WTC11 (cell line): ENCODE data around the gene ASB2. TPM values are rescaled to one million over a fixed set of nuclear protein-coding genes. Genes with fewer than 3 reads are reported as not detected.

Source experiments
- ATAC-seq: fragments of 200-7000 bp; cut with Tn5 transposase; 2 replicates; pipeline ENCODE4 v1.10.0; 2021; ENCODE audit warnings: mild to moderate bottlenecking, moderate library complexity
- CTCF ChIA-PET: fragments of 300-600 bp; sonication (Branson Sonifier 250); formaldehyde crosslinking; loops from one replicate; lab custom pipeline; 2021; ENCODE audit warnings: antibody characterized with exemption; lab: Charles Lee
- POLR2A ChIA-PET: fragments of 350-600 bp; sonication (Branson Sonifier 250); formaldehyde crosslinking; loops from one replicate; lab custom pipeline; 2021; ENCODE audit warnings: antibody characterized with exemption; lab: Charles Lee
- DNase-seq: peaks from one replicate; pipeline ENCODE4 v3.0.0; 2021; ENCODE audit warnings: low spot score
- H3K27ac Mint-ChIP-seq: 2 replicates; pipeline ENCODE4 v1.8.0; 2021; ENCODE audit warnings: mixed read lengths
- H3K27me3 Mint-ChIP-seq: 2 replicates; pipeline ENCODE4 v1.8.0; 2021; ENCODE audit warnings: low read depth, mild to moderate bottlenecking, moderate library complexity, mixed read lengths
- H3K36me3 Mint-ChIP-seq: 2 replicates; pipeline ENCODE4 v1.8.0; 2021; ENCODE audit warnings: mixed read lengths
- H3K4me1 Mint-ChIP-seq: 2 replicates; pipeline ENCODE4 v1.8.0; 2022; ENCODE audit warnings: mixed read lengths
- H3K4me3 Mint-ChIP-seq: 2 replicates; pipeline ENCODE4 v1.8.0; 2021; ENCODE audit warnings: mild to moderate bottlenecking, moderate library complexity, mixed read lengths
- H3K9me3 Mint-ChIP-seq: 2 replicates; pipeline ENCODE4 v1.8.0; 2021; ENCODE audit warnings: mixed read lengths
- ATF6 ChIP-seq: sonication (generic); formaldehyde crosslinking; IDR thresholded peaks from 2 replicates; pipeline ENCODE4 v1.8.1; 2023; ENCODE audit warnings: mild to moderate bottlenecking, missing genetic modification reagents
- CBFB ChIP-seq: sonication (generic); formaldehyde crosslinking; IDR thresholded peaks from 2 replicates; pipeline ENCODE4 v1.8.1; 2022; ENCODE audit warnings: mild to moderate bottlenecking, low read depth, missing genetic modification reagents
- ELF4 ChIP-seq: sonication (generic); formaldehyde crosslinking; IDR thresholded peaks from 2 replicates; pipeline ENCODE4 v1.8.1; 2022; ENCODE audit warnings: low read depth, mild to moderate bottlenecking, moderate library complexity, missing genetic modification reagents
- FOXP1 ChIP-seq: sonication (generic); formaldehyde crosslinking; IDR thresholded peaks from 2 replicates; pipeline ENCODE4 v1.8.0; 2022; ENCODE audit warnings: missing genetic modification reagents, mild to moderate bottlenecking, moderate library complexity, borderline replicate concordance
- GTF2I ChIP-seq: fragments of 250-450 bp; sonication (Bioruptor Pico); conservative IDR thresholded peaks from 2 replicates; pipeline ENCODE4 v1.4.0; 2021; ENCODE audit warnings: mild to moderate bottlenecking
- HMGA2 ChIP-seq: fragments of 250-450 bp; sonication (Bioruptor Pico); IDR thresholded peaks from 2 replicates; pipeline ENCODE4 v1.4.0; 2021; ENCODE audit warnings: mild to moderate bottlenecking, moderate library complexity
- IRF2 ChIP-seq: sonication (generic); formaldehyde crosslinking; IDR thresholded peaks from 2 replicates; pipeline ENCODE4 v1.8.0; 2022; ENCODE audit warnings: low read depth, missing genetic modification reagents, borderline replicate concordance
- JAZF1 ChIP-seq: fragments of 250-450 bp; sonication (Bioruptor Pico); IDR thresholded peaks from 2 replicates; pipeline ENCODE4 v1.9.0; 2021; ENCODE audit warnings: moderate library complexity, mild to moderate bottlenecking, inconsistent platforms
- JUN ChIP-seq: sonication (generic); formaldehyde crosslinking; IDR thresholded peaks from 2 replicates; pipeline ENCODE4 v1.8.0; 2023; ENCODE audit warnings: mild to moderate bottlenecking, missing genetic modification reagents
- KAT7 ChIP-seq: sonication (generic); formaldehyde crosslinking; IDR thresholded peaks from 2 replicates; pipeline ENCODE4 v1.8.1; 2023; ENCODE audit warnings: missing genetic modification reagents, mild to moderate bottlenecking, borderline replicate concordance
- MAX ChIP-seq: sonication (generic); formaldehyde crosslinking; IDR thresholded peaks from 2 replicates; pipeline ENCODE4 v1.8.0; 2022; ENCODE audit warnings: mild to moderate bottlenecking, missing genetic modification reagents
- NFE2L1 ChIP-seq: sonication (generic); formaldehyde crosslinking; IDR thresholded peaks from 2 replicates; pipeline ENCODE4 v1.8.1; 2023; ENCODE audit warnings: missing genetic modification reagents
- NFYB ChIP-seq: sonication (generic); formaldehyde crosslinking; conservative IDR thresholded peaks from 2 replicates; pipeline ENCODE4 v1.8.0; 2022; ENCODE audit warnings: low read depth, missing genetic modification reagents
- NR3C1 ChIP-seq: sonication (generic); formaldehyde crosslinking; conservative IDR thresholded peaks from 2 replicates; pipeline ENCODE4 v1.8.1; 2023; ENCODE audit warnings: low read depth, mild to moderate bottlenecking, missing genetic modification reagents
- OVOL2 ChIP-seq: fragments of 250-450 bp; sonication (Bioruptor Pico); IDR thresholded peaks from 2 replicates; pipeline ENCODE4 v1.9.0; 2021; ENCODE audit warnings: mild to moderate bottlenecking, borderline replicate concordance
- RORB ChIP-seq: fragments of 250-450 bp; sonication (Bioruptor Pico); IDR thresholded peaks from 2 replicates; pipeline ENCODE4 v1.9.0; 2021; ENCODE audit warnings: mild to moderate bottlenecking
- SMAD3 ChIP-seq: sonication (generic); formaldehyde crosslinking; IDR thresholded peaks from 2 replicates; pipeline ENCODE4 v1.8.0; 2022; ENCODE audit warnings: missing genetic modification reagents, mild to moderate bottlenecking, borderline replicate concordance
- SP1 ChIP-seq: sonication (generic); formaldehyde crosslinking; conservative IDR thresholded peaks from 2 replicates; pipeline ENCODE4 v1.8.1; 2022; ENCODE audit warnings: missing genetic modification reagents
- TP53 ChIP-seq: sonication (generic); formaldehyde crosslinking; IDR thresholded peaks from 2 replicates; pipeline ENCODE4 v1.8.1; 2023; ENCODE audit warnings: mild to moderate bottlenecking, missing genetic modification reagents
- ZBTB21 ChIP-seq: sonication (generic); formaldehyde crosslinking; IDR thresholded peaks from 2 replicates; pipeline ENCODE4 v1.8.1; 2023; ENCODE audit warnings: mild to moderate bottlenecking, missing genetic modification reagents, borderline replicate concordance
- ZBTB43 ChIP-seq: sonication (generic); formaldehyde crosslinking; IDR thresholded peaks from 2 replicates; pipeline ENCODE4 v1.8.1; 2023; ENCODE audit warnings: mild to moderate bottlenecking, missing genetic modification reagents
- ZMAT4 ChIP-seq: fragments of 250-450 bp; sonication (Bioruptor Pico); IDR thresholded peaks from 2 replicates; pipeline ENCODE4 v1.9.0; 2021; ENCODE audit warnings: mild to moderate bottlenecking
- ZNF512 ChIP-seq: sonication (generic); formaldehyde crosslinking; IDR thresholded peaks from 2 replicates; pipeline ENCODE4 v1.8.1; 2022; ENCODE audit warnings: missing genetic modification reagents, borderline replicate concordance
- total RNA-seq: library from RNA; stranded (reverse); gene quantifications from 3 replicates; pipeline ENCODE4 v1.2.3, GENCODE V29; 2021

ASB2 gene
- total RNA-seq, 1 experiment from 2014 or later, result 0.37 TPM

GRCh38 chr14:93982230-93983007 lies 6.0 kb upstream of the ASB2 start:
- no peak for DNase-seq
- ChIA-PET CTCF (interaction anchor here (0.8 to 7.3 kb wide), 11 partner anchors 12 to 154 kb away, joined by 3 to 71 read pairs (median 4); no protein-coding TSS in a partner anchor), POLR2A (no interaction called here)
- H3K27me3 Mint-ChIP-seq, result no peaks in the 10 kb centered on the region; the same call in 1 of the 2 replicates
- H3K36me3 Mint-ChIP-seq, result no peaks in the 10 kb centered on the region
- ATAC-seq, result no peak
- peaks cover 15% of the 10 kb centered on the region for H3K4me1 Mint-ChIP-seq
- TF ChIP-seq IRF2 (CRISPR knock-in tag) (no peak), GTF2I (no peak), NR3C1 (CRISPR knock-in tag) (no peak), SP1 (CRISPR knock-in tag) (no peak), HMGA2 (CRISPR knock-in tag) (no peak), ZBTB43 (CRISPR knock-in tag) (no peak), KAT7 (no peak), ATF6 (CRISPR knock-in tag) (no peak), RORB (no peak), JAZF1 (CRISPR knock-in tag) (no peak), OVOL2 (no peak), FOXP1 (CRISPR knock-in tag) (no peak), NFE2L1 (no peak), ELF4 (CRISPR knock-in tag) (no peak), MAX (CRISPR knock-in tag) (no peak), NFYB (no peak), ZNF512 (no peak), CBFB (no peak)
- no peaks in the 10 kb centered on the region for H3K9me3 Mint-ChIP-seq
- H3K27ac Mint-ChIP-seq, result no peak overlapping the region
- no peak overlapping the region for H3K4me3 Mint-ChIP-seq

- Mint-ChIP-seq H3K4me1 (peaks cover 12% of the 10 kb centered on the region), H3K4me3 (no peak overlapping the region), H3K27me3 (no peaks in the 10 kb centered on the region; the same call in 1 of the 2 replicates), H3K9me3 (no peaks in the 10 kb centered on the region), H3K36me3 (no peaks in the 10 kb centered on the region), H3K27ac (no peak overlapping the region)
- no peak for DNase-seq
- ATAC-seq, result peak; percentile 57
- no peak for TF ChIP-seq ZMAT4 (CRISPR knock-in tag)
- TF ChIP-seq ZBTB21 (CRISPR knock-in tag), result no peak
- TF ChIP-seq JUN (CRISPR knock-in tag), result no peak
- TF ChIP-seq TP53 (CRISPR knock-in tag), result no peak
- no peak for TF ChIP-seq SMAD3
- CTCF ChIA-PET, result interaction anchor here (1.0 to 7.3 kb wide), 9 partner anchors 11 to 155 kb away, joined by 3 to 71 read pairs (median 4); no protein-coding TSS in a partner anchor
- POLR2A ChIA-PET, result no interaction called here
Measured at GRCh38 chr14:93981316-93982229, 5.2 kb upstream of the ASB2 start.
